CD14-positive monocyte (primary cell): ENCODE measurements around the gene DSTN. TPM values are rescaled to one million over a fixed set of nuclear protein-coding genes. Genes with fewer than 3 reads are reported as not detected.

Experiments used
- DNase-seq, 3 donors: peaks; one replicate each; pipeline ENCODE4 v3.0.0-alpha.2; 2011 to 2022
- H2AFZ ChIP-seq: 2 replicates; pipeline ENCODE4 v1.6.0; 2012; ENCODE audit warnings: mild to moderate bottlenecking, low read depth, low read length, inconsistent platforms; ENCODE audit not compliant: insufficient read depth, poor library complexity, severe bottlenecking
- H3K27ac ChIP-seq, 2 donors: 1 replicate in 1 of 2; 2 replicates in 1 of 2; pipeline ENCODE4 v1.5.1; 2012 to 2013; ENCODE audit warnings: low read length in 2 of 2, control low read depth in 1 of 2, inconsistent platforms in 1 of 2, low read depth in 1 of 2, mild to moderate bottlenecking in 1 of 2
- H3K27me3 ChIP-seq, 2 donors: one replicate each; pipeline versions ENCODE4 v1.6.0 to v1.6.1; 2011 to 2013; ENCODE audit warnings: low read length in 2 of 2; ENCODE audit not compliant: control insufficient read depth in 2 of 2, insufficient read depth in 2 of 2
- H3K36me3 ChIP-seq, 2 donors: replicated peaks in 1 of 2; 1 replicate in 1 of 2; 2 replicates in 1 of 2; pipeline versions ENCODE4 v1.5.1 to v1.6.1; 2012 to 2013; ENCODE audit warnings: low read length in 2 of 2, control low read depth in 1 of 2, inconsistent platforms in 1 of 2, mild to moderate bottlenecking in 1 of 2; ENCODE audit not compliant: insufficient read depth in 2 of 2, control insufficient read depth in 1 of 2
- H3K4me1 ChIP-seq, 2 donors: 1 replicate in 1 of 2; 2 replicates in 1 of 2; pipeline versions ENCODE4 v1.5.1 to v1.6.1; 2012 to 2013; ENCODE audit warnings: low read length in 2 of 2, control low read depth in 1 of 2, inconsistent platforms in 1 of 2, mild to moderate bottlenecking in 1 of 2, moderate library complexity in 1 of 2; ENCODE audit not compliant: insufficient read depth in 2 of 2, control insufficient read depth in 1 of 2
- H3K4me2 ChIP-seq: replicated peaks from 2 replicates; pipeline ENCODE3; 2012; ENCODE audit warnings: low read length, moderate library complexity, mild to moderate bottlenecking; ENCODE audit not compliant: poor library complexity, severe bottlenecking; ENCODE audit errors: extremely low read depth
- H3K4me3 ChIP-seq, 3 experiments: fragments of 200-600 bp in 1 of 3; sonication (generic) in 1 of 3; replicated peaks in 1 of 3; 1 replicate in 2 of 3; 2 replicates in 1 of 3; pipeline ENCODE4 v1.5.1; 2011 to 2013; ENCODE audit warnings: low read length in 3 of 3, mild to moderate bottlenecking in 3 of 3, control low read depth in 2 of 3, low read depth in 2 of 3, inconsistent platforms in 1 of 3, moderate library complexity in 1 of 3
- H3K79me2 ChIP-seq: 2 replicates; pipeline ENCODE4 v1.6.0; 2012; ENCODE audit warnings: mild to moderate bottlenecking, control low read depth, inconsistent platforms, low read length, moderate library complexity; ENCODE audit not compliant: insufficient read depth
- H3K9ac ChIP-seq: 2 replicates; pipeline ENCODE4 v1.6.0; 2017; ENCODE audit warnings: low read length, mild to moderate bottlenecking; ENCODE audit not compliant: insufficient read depth, poor library complexity, severe bottlenecking
- H3K9me3 ChIP-seq, 2 donors: replicated peaks in 1 of 2; 1 replicate in 1 of 2; 2 replicates in 1 of 2; pipeline versions ENCODE4 v1.5.1 to v1.6.1; 2012 to 2013; ENCODE audit warnings: low read length in 2 of 2, control low read depth in 1 of 2; ENCODE audit not compliant: control insufficient read depth in 1 of 2, insufficient read depth in 1 of 2
- H4K20me1 ChIP-seq: 2 replicates; pipeline ENCODE4 v1.6.0; 2012; ENCODE audit warnings: mild to moderate bottlenecking, low read length, control low read depth, moderate library complexity; ENCODE audit not compliant: insufficient read depth
- H3K27ac Mint-ChIP-seq, 7 donors: one replicate each; pipeline ENCODE4 v1.8.0; 2020; ENCODE audit warnings: mild to moderate bottlenecking in 7 of 7, mixed read lengths in 7 of 7, moderate library complexity in 6 of 7, inconsistent platforms in 2 of 7
- H3K27me3 Mint-ChIP-seq, 3 donors: one replicate each; pipeline ENCODE4 v1.8.0; 2021 to 2022; ENCODE audit warnings: low read depth in 3 of 3, mild to moderate bottlenecking in 3 of 3, mixed read lengths in 3 of 3, moderate library complexity in 3 of 3, inconsistent platforms in 1 of 3
- H3K36me3 Mint-ChIP-seq, 2 donors: one replicate each; pipeline ENCODE4 v1.8.0; 2020; ENCODE audit warnings: mixed read lengths in 2 of 2, inconsistent platforms in 1 of 2, mild to moderate bottlenecking in 1 of 2
- H3K4me1 Mint-ChIP-seq: one replicate; pipeline ENCODE4 v1.8.0; 2020; ENCODE audit warnings: mild to moderate bottlenecking, mixed read lengths
- H3K4me3 Mint-ChIP-seq, 2 donors: one replicate each; pipeline ENCODE4 v1.8.0; 2020; ENCODE audit warnings: mild to moderate bottlenecking in 2 of 2, mixed read lengths in 2 of 2, moderate library complexity in 1 of 2
- H3K9me3 Mint-ChIP-seq, 7 donors: one replicate each; pipeline ENCODE4 v1.8.0; 2020 to 2022; ENCODE audit warnings: mixed read lengths in 7 of 7, mild to moderate bottlenecking in 6 of 7, moderate library complexity in 6 of 7, inconsistent platforms in 2 of 7
- CTCF ChIP-seq: fragments of 200-600 bp; IDR thresholded peaks from one replicate; pipeline ENCODE4 v1.8.0; 2022; ENCODE audit warnings: antibody characterized with exemption, mild to moderate bottlenecking
- WGBS: methylation state at CpG from one replicate; pipeline ENCODE4 v1.1.5; 2013; ENCODE audit warnings: missing lambda C conversion rate; ENCODE audit not compliant: insufficient coverage; 5-methylcytosine and 5-hydroxymethylcytosine counted together
- intact Hi-C, 2 donors: fragments of 100-400 bp; cut with micrococcal nuclease; formaldehyde crosslinking; loops; one replicate each; pipeline versions ENCODE4 v1.15.0 to v1.15.1; 2023
- polyA plus RNA-seq, 3 donors: library from polyadenylated mRNA; depleted of rRNA in 1 of 3; unstranded in 2 of 3; stranded (reverse) in 1 of 3; fragments of 300-500 nt in 2 of 3; fragments of >200 nt in 1 of 3; fragmentation: Illumina TruSeq in 2 of 3; gene quantifications; 1 replicate in 2 of 3; 2 replicates in 1 of 3; pipeline ENCODE4 v1.2.3, GENCODE V29; 2012 to 2021

DSTN gene
- polyA plus RNA-seq, 3 donors: 15.6 to 63.8 (median 58.4) TPM

GRCh38 chr20:17614176-17614811, 44.4 kb downstream of the DSTN start:
- Histone ChIP-seq H3K27me3 (no peaks in the 10 kb centered on the region), H3K79me2 (no peaks in the 10 kb centered on the region), H2AFZ (no peak overlapping the region), H3K27ac (no peak overlapping the region), H3K9ac (no peak overlapping the region), H3K4me3 (no peak overlapping the region), H3K36me3 (peaks cover 41 to 59% of the 10 kb centered on the region in 2 donors), H3K4me2 (no peak overlapping the region), H3K4me1 (peaks cover 12 to 17% of the 10 kb centered on the region in 2 donors), H3K9me3 (no peaks in the 10 kb centered on the region), H4K20me1 (peaks cover 4% of the 10 kb centered on the region)
- H3K9me3 Mint-ChIP-seq: no peaks in the 10 kb centered on the region
- TF ChIP-seq CTCF: no peak
- intact Hi-C loops: loop anchor here in 1 of 2 donors (10.0 kb wide), 1 partner anchor 109 kb away; no protein-coding TSS in a partner anchor
- H3K4me3 Mint-ChIP-seq: no peak overlapping the region
- peaks cover 31 to 56% of the 10 kb centered on the region in 2 donors for H3K36me3 Mint-ChIP-seq
- 86% methylated on average over 13 of the region's 20 CpGs for WGBS
- DNase-seq: peak in 1 of 3 donors; percentile 3
- no peaks in the 10 kb centered on the region for H3K27me3 Mint-ChIP-seq
- H3K27ac Mint-ChIP-seq: peak overlapping the region in 4 of 7 donors; percentile 40 to 74 (median 54)
- peaks cover 19% of the 10 kb centered on the region for H3K4me1 Mint-ChIP-seq

GRCh38 chr20:17614812-17615644, 45.2 kb downstream of the DSTN start:
- Histone ChIP-seq H4K20me1 (peaks cover 4% of the 10 kb centered on the region), H3K27me3 (no peaks in the 10 kb centered on the region)
- DNase-seq: peak in 2 of 3 donors; percentile 10 to 41

More at GRCh38 chr20:17614812-17615644, 45.2 kb downstream of the DSTN start:
- H3K27ac Mint-ChIP-seq: peak overlapping the region in 6 of 7 donors; percentile 10 to 79 (median 55)
- H3K4me1 Mint-ChIP-seq: peaks cover 18% of the 10 kb centered on the region
- intact Hi-C loops: loop anchor here in 1 of 2 donors (10.0 kb wide), 1 partner anchor 110 kb away; no protein-coding TSS in a partner anchor
- 44% methylated on average over 32 of the region's 32 CpGs for WGBS
- TF ChIP-seq CTCF: no peak
- H3K79me2 ChIP-seq: no peaks in the 10 kb centered on the region
- H3K4me3 Mint-ChIP-seq: peak overlapping the region in 1 of 2 donors; percentile 12
- peak overlapping the region; percentile 36 for H3K9ac ChIP-seq
- no peaks in the 10 kb centered on the region for H3K27me3 Mint-ChIP-seq
- no peak overlapping the region for H2AFZ ChIP-seq
- no peaks in the 10 kb centered on the region for H3K9me3 ChIP-seq
- H3K27ac ChIP-seq: peak overlapping the region; percentile 36 to 65
- peaks cover 38 to 64% of the 10 kb centered on the region in 2 donors for H3K36me3 Mint-ChIP-seq
- peaks cover 12 to 17% of the 10 kb centered on the region in 2 donors for H3K4me1 ChIP-seq
- no peak overlapping the region for H3K4me2 ChIP-seq
- H3K36me3 ChIP-seq: peaks cover 48 to 66% of the 10 kb centered on the region in 2 donors
- H3K9me3 Mint-ChIP-seq: no peaks in the 10 kb centered on the region
- no peak overlapping the region for H3K4me3 ChIP-seq
